Activated T-cell treated with anti-CD3 and anti-CD28 coated beads, Interleukin-2, amount 50 U/mL, for 72 hours (primary cell): ENCODE results near the gene C1orf35. TPM values are rescaled to one million over a fixed set of nuclear protein-coding genes. Genes with fewer than 3 reads are reported as not detected.

Experiments
- ATAC-seq, 2 donors: fragments of 150-1000 bp; cut with Tn5 transposase; replicated peaks in 1 of 2; 2 replicates each; pipeline ENCODE4 v1.10.0; 2021; ENCODE audit warnings: moderate library complexity in 2 of 2, mild to moderate bottlenecking in 1 of 2
- DNase-seq, 2 donors: peaks; one replicate each; pipeline ENCODE4 v3.0.0; 2021 to 2022; ENCODE audit warnings: mixed read lengths in 1 of 2
- H3K27ac Mint-ChIP-seq: one replicate; pipeline ENCODE4 v1.8.0; 2022; ENCODE audit warnings: mild to moderate bottlenecking, moderate library complexity, mixed read lengths
- H3K27me3 Mint-ChIP-seq: one replicate; pipeline ENCODE4 v1.8.0; 2022; ENCODE audit warnings: low read depth, mixed read lengths
- H3K36me3 Mint-ChIP-seq, 2 donors: one replicate each; pipeline ENCODE4 v1.8.0; 2022; ENCODE audit warnings: mixed read lengths in 2 of 2, mild to moderate bottlenecking in 1 of 2; ENCODE audit not compliant: insufficient read depth in 2 of 2
- H3K4me1 Mint-ChIP-seq: one replicate; pipeline ENCODE4 v1.8.0; 2022; ENCODE audit warnings: low read depth, mixed read lengths
- H3K4me3 Mint-ChIP-seq, 2 donors: one replicate each; pipeline ENCODE4 v1.8.0; 2022; ENCODE audit warnings: mild to moderate bottlenecking in 2 of 2, mixed read lengths in 2 of 2, moderate library complexity in 2 of 2
- H3K9me3 Mint-ChIP-seq, 2 donors: one replicate each; pipeline ENCODE4 v1.8.0; 2022; ENCODE audit warnings: mixed read lengths in 2 of 2
- total RNA-seq, 2 donors: library from RNA; stranded (reverse); gene quantifications; one replicate each; pipeline ENCODE4 v1.2.3, GENCODE V29; 2022

Gene C1orf35
- total RNA-seq, 2 donors from 2014 or later = 18.2 to 27.3 TPM

DNA sequence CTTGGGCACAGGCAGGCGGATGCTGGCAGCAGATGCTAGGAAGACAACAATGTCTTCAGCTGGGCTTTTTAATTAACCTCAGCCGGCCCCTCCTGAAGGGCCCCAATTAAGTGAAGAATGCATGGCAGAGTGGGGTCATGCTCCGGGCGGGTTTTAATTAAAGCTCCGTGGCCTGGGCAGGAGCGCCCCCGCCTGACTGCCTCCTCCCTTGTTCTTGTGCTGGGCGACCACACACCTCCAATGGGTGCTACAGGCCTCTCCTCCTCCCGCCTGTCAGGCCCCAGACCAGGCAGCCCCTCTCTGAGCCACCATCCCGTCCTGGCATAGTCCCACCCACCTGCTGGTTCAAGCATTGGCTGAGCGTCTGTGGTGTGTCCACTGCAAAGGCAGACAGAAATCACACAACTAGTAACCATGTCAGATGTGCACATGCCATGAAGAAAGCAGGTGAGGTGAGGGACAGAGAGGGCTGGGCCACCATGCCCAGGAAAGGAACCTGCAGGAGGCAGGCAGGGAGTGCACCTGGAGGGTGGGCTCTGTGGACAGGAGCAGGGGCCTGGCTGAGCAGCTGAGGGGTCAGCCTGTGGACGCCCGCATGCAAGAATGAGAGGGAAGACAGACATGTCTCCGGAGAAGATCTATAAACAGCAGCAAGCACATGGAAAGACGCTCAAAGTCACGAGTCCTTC lies 29.1 kb downstream of the C1orf35 start:
- Mint-ChIP-seq H3K27me3 (no peaks in the 10 kb centered on the region), H3K4me3 (no peak overlapping the region), H3K36me3 (no peaks in the 10 kb centered on the region), H3K4me1 (peaks cover 7% of the 10 kb centered on the region), H3K9me3 (no peaks in the 10 kb centered on the region), H3K27ac (no peak overlapping the region)
- no peak for DNase-seq
- ATAC-seq = no peak

DNA sequence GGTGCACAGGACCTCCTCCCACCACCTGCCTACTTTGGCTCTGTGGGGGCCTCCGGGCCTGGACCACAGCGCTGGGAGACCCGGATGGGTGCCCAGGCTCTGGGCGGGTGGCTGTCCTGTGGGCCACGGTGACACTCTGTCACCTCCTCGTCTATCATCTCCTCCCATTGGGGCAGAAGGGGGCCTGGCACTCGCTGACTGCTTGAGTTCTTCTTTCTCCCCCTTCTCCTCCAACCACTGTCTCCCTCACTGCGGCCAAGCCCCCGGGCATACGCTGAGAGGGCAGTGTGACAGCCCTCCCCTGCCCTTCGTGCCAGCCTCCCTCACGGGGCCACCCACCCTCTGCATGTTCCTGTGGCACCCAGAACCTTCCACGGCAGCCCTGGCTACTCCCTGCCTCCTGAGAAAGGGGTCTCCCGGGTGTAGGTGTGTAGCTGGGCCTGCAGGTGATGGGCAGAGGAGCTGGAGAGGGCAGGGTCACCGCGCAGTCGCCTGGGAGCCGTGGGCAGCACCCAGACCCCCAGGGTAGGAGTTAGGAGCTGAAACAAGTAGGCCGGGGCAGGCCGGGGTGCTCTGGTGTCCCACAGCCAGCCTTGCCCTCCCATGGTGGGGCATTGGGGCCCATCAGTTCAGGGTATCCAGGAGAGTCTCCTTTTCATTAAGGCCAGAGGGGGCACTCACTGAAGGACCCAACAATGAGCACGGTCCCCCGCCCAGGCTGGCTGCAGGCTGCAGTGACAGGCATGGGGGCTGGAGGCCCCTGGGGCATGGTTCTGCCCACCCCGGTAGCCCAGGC lies 29.9 kb downstream of the C1orf35 start:
- no peaks in the 10 kb centered on the region for H3K27me3 Mint-ChIP-seq
- H3K36me3 Mint-ChIP-seq = no peaks in the 10 kb centered on the region
- H3K9me3 Mint-ChIP-seq = no peaks in the 10 kb centered on the region
- H3K4me3 Mint-ChIP-seq = no peak overlapping the region
- peaks cover 7% of the 10 kb centered on the region for H3K4me1 Mint-ChIP-seq
- H3K27ac Mint-ChIP-seq = no peak overlapping the region
- DNase-seq (no peak), ATAC-seq (no peak)

DNA sequence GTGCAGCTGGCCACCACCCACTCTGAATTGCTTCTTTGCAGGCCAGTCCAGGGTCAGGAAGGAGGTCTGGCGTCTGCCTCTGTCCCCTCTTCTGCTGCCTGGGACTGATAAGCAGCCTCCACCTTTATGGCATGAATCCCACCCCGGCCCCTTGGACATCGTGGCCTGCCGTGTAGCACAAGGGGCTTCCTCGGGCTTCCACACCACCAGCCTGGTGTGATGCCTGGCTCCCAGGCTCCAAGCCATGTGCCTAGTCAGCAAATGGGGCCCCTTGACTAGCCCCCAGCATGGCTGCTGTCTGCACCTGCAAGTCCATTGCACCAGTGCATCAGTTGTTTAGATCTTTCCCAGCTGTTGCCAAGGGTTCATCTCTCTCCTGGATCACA lies 30.5 kb downstream of the C1orf35 start:
- H3K27me3 Mint-ChIP-seq = no peaks in the 10 kb centered on the region
- ATAC-seq (no peak), DNase-seq (no peak)
- H3K36me3 Mint-ChIP-seq = no peaks in the 10 kb centered on the region
- peaks cover 5% of the 10 kb centered on the region for H3K4me1 Mint-ChIP-seq
- no peak overlapping the region for H3K4me3 Mint-ChIP-seq
- no peaks in the 10 kb centered on the region for H3K9me3 Mint-ChIP-seq
- H3K27ac Mint-ChIP-seq = no peak overlapping the region

DNA sequence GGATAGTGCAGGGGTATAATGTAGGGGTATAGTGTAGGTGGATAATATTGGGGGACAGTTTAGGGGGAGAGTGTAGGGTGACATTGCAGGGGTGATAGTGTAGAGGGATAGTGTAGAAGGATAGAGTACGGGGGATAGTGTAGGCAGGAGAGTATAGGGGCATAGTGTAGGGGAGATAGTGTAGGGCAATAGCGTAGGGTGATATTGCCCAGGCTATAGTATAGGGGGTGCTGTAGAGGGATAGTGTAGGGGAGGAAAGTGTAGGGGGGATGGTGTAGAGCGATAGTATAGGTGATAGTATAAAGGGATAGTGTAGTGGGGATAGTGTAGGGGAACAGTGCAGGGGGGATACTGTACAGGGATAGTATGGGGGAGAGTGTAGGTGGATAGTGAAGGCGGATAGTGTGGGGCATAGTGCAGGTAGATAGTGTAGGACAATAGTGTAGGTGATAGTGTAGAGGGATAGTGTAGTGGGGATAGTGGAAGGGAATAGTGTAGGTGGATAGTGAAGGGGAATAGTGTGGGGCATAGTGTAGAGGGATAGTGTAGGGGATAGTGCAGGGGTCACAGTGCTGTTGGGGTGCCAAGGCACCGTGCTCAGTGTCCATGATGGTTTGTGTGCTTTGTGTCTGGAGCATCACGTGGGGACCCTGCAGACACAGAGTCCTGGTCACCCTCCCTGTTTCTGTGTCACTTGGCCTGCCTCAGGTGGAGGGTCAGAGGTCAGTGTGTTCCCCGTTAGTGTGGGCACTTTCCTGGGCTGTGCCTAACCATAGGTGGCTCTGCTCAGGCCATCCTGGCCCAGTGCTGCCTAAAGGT lies 31.1 kb downstream of the C1orf35 start:
- Mint-ChIP-seq H3K36me3 (no peaks in the 10 kb centered on the region), H3K27me3 (no peaks in the 10 kb centered on the region), H3K27ac (no peak overlapping the region), H3K9me3 (no peaks in the 10 kb centered on the region), H3K4me1 (no peaks in the 10 kb centered on the region), H3K4me3 (no peak overlapping the region)
- ATAC-seq = peak; percentile 22
- DNase-seq = no peak

DNA sequence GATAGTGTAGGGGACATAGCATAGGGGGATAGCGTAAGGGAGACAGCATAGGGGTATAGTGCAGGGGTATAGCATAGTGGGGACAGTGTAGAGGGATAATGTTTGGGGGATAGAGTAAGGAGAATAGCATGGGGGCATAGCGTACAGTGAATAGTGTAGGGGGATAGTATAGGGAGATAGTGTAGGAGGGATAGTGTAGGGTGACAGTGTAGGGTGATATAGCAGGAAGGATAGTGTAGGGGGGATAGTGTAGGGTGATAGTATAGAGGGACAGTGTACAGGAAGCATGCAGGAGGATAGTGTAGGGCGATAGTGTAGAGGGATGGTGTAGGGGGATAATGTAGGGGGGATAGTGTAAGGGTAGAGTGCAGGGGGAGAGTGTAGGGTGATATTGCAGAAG lies 32.3 kb downstream of the C1orf35 start:
- Mint-ChIP-seq H3K4me1 (no peaks in the 10 kb centered on the region), H3K36me3 (no peaks in the 10 kb centered on the region), H3K9me3 (no peaks in the 10 kb centered on the region), H3K27ac (no peak overlapping the region), H3K27me3 (peaks cover 11% of the 10 kb centered on the region), H3K4me3 (no peak overlapping the region)
- DNase-seq (no peak), ATAC-seq (no peak)

DNA sequence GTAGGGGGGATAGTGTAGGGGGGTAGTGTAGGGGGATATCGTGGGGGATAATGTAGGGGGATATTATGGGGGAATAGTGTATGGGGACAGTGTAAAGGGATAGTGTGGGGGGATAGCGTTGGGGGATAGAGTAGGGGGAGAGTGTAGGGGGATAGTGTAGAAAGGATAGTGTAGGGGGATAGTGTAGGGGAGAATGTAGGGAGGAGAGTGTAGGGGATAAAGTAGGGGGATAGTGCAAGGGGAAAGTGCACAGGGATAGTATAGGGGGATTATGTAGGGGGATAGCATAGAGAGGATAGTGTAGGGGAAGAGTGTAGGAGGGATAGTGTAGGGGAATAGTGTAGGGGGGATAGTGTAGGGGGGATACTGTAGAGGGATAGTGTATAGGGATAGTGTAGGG lies 33.0 kb downstream of the C1orf35 start:
- no peak overlapping the region for H3K4me3 Mint-ChIP-seq
- H3K9me3 Mint-ChIP-seq = no peaks in the 10 kb centered on the region
- H3K27ac Mint-ChIP-seq = no peak overlapping the region
- ATAC-seq (no peak), DNase-seq (no peak)
- no peaks in the 10 kb centered on the region for H3K4me1 Mint-ChIP-seq
- H3K27me3 Mint-ChIP-seq = peaks cover 17% of the 10 kb centered on the region
- H3K36me3 Mint-ChIP-seq = no peaks in the 10 kb centered on the region

DNA sequence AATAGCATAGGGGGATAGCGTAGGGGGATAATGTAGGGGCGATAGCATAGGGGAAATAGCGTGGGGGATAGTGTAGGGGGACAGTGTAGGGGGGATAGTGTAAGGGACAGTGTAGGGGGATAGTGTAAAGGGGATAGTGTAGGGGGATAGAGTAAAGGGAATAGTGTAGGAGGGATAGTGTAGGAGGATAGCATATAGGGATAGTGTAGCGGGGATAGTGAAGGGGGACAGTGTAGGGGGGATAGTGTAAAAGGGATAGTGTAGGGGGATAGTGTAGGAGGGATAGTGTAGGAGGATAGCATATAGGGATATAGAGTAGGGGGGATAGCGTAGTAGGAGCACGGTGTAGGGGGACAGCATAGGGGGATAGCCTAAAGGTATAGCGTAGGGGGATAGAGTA lies 34.8 kb downstream of the C1orf35 start:
- Mint-ChIP-seq H3K27ac (no peak overlapping the region), H3K9me3 (no peaks in the 10 kb centered on the region), H3K4me1 (no peaks in the 10 kb centered on the region), H3K36me3 (no peaks in the 10 kb centered on the region), H3K27me3 (peaks cover 17% of the 10 kb centered on the region), H3K4me3 (no peak overlapping the region)
- no peak for DNase-seq
- no peak for ATAC-seq

DNA sequence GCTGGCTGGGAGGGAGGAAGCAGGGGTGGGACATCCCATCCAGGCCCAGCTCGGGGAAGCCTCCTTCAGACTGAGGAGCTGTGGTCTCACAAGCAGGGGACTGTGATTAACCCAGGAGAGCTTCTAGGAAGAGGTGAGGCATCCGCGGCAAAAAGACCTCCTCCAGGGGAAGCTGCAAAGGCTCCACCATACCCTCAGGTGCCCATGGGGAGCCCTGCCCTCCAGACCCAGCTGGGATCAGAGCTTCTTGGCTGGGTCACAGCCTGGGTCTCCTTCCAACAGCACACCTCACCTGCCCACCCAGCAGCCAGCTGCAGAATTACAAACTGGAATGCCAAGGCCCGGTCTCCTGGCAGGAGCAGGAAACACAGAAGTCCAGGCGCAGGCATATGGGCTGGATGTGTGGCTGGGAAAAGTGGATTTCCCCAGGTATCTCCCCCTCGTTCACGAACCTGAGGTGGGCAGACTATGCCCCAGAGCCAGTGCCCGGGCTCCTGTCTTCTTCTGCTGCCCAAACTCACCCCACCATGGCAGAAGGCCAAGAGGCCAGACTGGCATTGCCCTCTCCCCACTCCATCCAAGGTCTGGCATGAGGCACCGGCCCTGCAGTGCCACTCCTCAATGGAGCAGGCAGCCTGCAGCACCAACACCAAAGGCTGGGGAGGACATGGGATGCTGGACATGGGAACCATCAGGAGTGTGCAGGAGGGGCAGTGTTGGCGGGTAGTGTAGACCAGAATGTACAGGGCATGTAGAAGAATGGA lies 36.1 kb downstream of the C1orf35 start:
- Mint-ChIP-seq H3K27ac (no peak overlapping the region), H3K27me3 (peaks cover 17% of the 10 kb centered on the region), H3K36me3 (no peaks in the 10 kb centered on the region), H3K4me3 (no peak overlapping the region), H3K9me3 (no peaks in the 10 kb centered on the region), H3K4me1 (no peaks in the 10 kb centered on the region)
- ATAC-seq = no peak
- DNase-seq = no peak

DNA sequence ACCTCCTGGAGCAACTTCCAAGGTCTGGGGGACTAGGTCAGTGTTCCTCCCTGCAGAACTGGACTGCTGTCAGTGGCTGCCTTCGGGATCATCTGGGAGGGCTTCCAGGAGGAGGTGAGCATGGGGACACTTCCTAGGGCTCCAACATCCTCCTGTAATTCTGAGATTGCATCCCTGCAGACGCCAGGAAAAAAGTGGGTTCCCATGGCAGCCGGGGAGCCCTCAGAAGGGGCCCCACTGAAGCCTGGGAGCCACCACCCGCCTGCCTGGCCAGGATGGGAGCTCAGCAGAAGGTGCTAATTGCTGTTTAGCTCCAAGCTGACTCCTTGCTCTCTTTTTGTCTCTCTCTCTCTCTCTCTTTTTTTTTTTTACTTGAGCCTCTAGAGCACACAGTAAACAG lies 36.7 kb downstream of the C1orf35 start:
- Mint-ChIP-seq H3K36me3 (no peaks in the 10 kb centered on the region), H3K9me3 (no peaks in the 10 kb centered on the region), H3K27me3 (peaks cover 18% of the 10 kb centered on the region), H3K27ac (no peak overlapping the region), H3K4me3 (no peak overlapping the region), H3K4me1 (no peaks in the 10 kb centered on the region)
- no peak for DNase-seq
- ATAC-seq = no peak

DNA sequence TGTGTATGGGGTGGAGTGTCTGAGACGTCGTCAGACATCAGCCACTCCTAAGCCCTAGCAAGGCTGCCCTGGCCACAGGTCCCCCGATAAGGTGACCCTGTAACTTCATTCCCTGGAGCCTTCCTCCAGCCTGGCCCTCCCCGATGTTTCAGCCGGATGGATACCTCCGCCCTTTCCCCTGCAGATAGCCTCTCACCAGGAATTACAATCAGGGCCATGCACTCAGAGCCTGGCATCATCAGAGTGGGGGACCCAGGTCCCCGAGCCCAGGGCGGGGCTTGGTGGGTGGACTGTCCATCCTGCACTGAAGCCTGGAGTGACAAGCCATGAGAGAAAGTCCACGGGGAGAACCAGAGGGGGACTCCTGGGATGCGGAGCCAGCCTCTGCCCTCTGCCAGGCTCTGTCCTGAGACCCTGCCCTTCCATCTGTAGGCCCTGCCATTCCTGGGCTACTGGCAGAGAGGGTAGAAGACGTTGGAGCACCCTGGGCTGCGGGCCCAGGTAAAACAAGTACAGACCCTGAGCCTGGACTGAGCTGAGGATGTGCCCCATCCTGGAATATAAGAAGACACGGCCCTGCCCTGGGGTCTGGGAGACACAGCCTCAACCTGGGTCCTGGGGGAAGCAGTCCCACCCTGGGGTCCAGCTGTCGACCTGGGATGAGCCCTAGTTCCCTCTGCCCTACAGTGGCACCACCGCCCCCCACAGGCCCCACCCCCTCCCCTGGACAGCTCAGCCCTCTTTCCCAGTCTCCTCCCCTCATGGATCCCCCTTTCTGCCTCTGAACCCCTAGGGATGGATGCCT lies 37.4 kb downstream of the C1orf35 start:
- no peaks in the 10 kb centered on the region for H3K36me3 Mint-ChIP-seq
- no peaks in the 10 kb centered on the region for H3K9me3 Mint-ChIP-seq
- peaks cover 25% of the 10 kb centered on the region for H3K27me3 Mint-ChIP-seq
- peaks cover 6% of the 10 kb centered on the region for H3K4me1 Mint-ChIP-seq
- no peak overlapping the region for H3K27ac Mint-ChIP-seq
- H3K4me3 Mint-ChIP-seq = no peak overlapping the region
- ATAC-seq (no peak), DNase-seq (no peak)

DNA sequence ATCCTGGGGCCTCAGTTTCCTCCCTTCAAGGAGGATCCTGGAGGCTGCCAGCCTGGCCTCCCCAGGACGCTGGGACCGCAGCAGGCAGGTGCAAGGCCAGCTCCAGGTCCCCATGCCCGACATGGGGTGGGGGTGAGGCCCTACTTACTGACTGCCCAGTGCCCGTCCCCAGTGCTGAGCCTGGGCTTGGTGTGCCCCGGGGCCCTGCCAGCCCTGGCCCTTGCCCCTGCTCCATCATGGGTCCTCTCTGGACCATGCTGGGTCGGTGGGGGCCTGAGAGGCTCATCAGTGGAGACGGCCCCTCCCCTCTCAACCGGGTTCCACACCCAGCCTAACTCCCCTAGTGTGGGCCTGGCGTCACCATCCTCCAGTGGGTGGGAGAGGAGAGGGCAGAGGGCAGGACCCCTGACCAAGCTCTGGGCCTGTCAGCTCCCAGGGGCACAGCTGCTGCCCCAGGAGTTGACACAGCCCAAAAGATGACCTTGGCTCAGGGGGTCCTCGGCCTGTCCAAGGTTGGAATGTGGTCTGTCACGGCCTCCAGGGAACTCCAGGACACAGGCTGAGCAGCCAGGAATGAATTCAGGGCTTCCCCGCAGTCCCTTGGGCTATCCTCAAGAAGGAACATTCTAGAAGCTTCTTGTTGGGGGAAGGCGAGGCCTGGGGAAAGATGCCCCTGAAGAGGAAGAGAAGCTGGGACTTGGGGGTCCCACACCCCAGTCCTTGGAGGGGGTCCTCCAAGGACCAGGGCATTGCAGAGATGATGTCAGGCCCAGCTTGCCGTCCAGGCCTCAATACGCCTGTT lies 38.2 kb downstream of the C1orf35 start:
- peaks cover 9% of the 10 kb centered on the region for H3K4me1 Mint-ChIP-seq
- H3K27me3 Mint-ChIP-seq = peaks cover 26% of the 10 kb centered on the region
- DNase-seq (no peak), ATAC-seq (no peak)
- no peak overlapping the region for H3K27ac Mint-ChIP-seq
- H3K4me3 Mint-ChIP-seq = no peak overlapping the region
- no peaks in the 10 kb centered on the region for H3K36me3 Mint-ChIP-seq
- H3K9me3 Mint-ChIP-seq = no peaks in the 10 kb centered on the region

DNA sequence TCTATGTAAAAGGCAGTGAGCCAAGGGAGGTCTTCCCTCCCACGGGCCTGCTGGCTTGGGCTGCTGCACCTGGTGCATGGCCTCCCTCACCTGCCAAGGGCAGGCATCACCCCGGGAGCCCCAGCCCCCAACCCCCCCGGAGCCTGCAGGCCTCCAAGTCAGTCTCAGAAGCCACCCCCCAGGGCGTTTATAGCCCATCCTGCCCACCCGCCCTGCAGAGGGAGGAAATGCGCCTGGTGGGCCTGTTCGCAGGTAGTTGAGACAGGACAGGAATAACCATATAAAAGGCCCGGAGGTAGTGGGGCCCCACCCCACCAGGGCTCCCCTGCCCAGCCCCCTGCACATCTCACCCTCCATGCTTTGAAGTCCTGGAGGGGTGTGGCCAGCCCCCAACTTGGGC lies 38.8 kb downstream of the C1orf35 start:
- H3K9me3 Mint-ChIP-seq = no peaks in the 10 kb centered on the region
- DNase-seq = no peak
- H3K36me3 Mint-ChIP-seq = no peaks in the 10 kb centered on the region
- H3K27me3 Mint-ChIP-seq = peaks cover 26% of the 10 kb centered on the region
- H3K4me1 Mint-ChIP-seq = peaks cover 9% of the 10 kb centered on the region
- H3K27ac Mint-ChIP-seq = no peak overlapping the region
- no peak for ATAC-seq
- H3K4me3 Mint-ChIP-seq = no peak overlapping the region
